ENCODE results near the gene ZBTB34.

The ZBTB34 gene

DNA sequence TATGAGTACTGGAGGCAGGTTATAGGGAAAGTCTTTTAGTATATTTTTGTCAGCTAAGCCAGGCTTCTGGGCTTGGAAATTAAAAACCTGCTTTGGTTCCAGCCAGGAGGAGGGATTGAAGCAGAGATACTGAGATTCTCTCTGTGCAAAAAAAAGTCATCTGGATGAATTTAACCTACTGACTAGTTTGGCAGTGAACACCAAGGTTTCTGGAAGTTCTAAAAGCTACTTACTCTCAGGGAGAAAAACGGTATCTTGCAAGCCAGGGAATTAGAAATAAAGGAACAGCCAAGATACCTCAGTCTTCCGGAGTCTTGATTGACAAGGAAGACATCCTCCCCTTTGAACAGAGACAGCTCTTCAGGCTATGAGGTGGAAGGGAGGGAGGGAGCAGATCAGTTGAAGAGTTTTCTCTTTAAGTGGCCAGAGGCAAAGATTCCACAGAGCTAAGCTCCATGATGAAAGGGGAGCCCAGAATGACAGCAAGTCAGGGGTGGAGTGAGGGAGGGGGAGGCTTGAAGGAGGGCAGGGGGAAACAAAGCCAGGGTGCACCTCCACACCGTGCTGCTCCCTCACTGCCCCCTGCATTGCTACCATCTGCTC is 8.3 kb upstream of the ZBTB34 start:
- TF ChIP-seq, protein P1, sequence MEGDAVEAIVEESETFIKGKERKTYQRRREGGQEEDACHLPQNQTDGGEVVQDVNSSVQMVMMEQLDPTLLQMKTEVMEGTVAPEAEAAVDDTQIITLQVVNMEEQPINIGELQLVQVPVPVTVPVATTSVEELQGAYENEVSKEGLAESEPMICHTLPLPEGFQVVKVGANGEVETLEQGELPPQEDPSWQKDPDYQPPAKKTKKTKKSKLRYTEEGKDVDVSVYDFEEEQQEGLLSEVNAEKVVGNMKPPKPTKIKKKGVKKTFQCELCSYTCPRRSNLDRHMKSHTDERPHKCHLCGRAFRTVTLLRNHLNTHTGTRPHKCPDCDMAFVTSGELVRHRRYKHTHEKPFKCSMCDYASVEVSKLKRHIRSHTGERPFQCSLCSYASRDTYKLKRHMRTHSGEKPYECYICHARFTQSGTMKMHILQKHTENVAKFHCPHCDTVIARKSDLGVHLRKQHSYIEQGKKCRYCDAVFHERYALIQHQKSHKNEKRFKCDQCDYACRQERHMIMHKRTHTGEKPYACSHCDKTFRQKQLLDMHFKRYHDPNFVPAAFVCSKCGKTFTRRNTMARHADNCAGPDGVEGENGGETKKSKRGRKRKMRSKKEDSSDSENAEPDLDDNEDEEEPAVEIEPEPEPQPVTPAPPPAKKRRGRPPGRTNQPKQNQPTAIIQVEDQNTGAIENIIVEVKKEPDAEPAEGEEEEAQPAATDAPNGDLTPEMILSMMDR (IDR thresholded peaks at IDR 0.05; ENCODE audit: control insufficient read depth, insufficient read depth, low read depth, low read length, missing control alignments), result no peak
- DNase-seq (ENCODE audit: low read depth), result no peak
- H3K4me3 ChIP-seq (ENCODE audit: control insufficient read depth, low read depth, low read length), result no peak overlapping the region

DNA sequence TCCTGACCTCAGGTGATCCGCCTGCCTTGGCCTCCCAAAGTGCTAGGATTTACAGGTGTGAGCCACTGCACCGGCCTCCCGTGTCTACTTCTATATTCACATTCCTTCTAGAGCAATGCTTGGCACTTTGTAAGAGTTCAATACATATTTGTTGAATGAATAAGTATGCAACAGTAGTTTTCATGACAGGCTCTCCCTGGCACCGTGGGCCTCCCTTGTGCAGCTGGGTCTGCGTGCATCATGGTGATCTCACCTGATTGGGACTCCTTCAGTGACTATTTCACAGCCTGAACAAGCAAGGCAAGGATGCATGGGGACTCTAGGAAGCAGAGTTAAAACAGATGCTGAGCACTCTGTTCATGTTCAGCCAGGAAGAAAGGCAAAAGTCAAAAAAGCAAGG is 6.8 kb upstream of the ZBTB34 start:
- DNase-seq (ENCODE audit: low read depth), result no peak
- no peak overlapping the region for H3K4me3 ChIP-seq (ENCODE audit: control insufficient read depth, low read depth, low read length)
- TF ChIP-seq, protein P1 (IDR thresholded peaks at IDR 0.05; ENCODE audit: control insufficient read depth, insufficient read depth, low read depth, low read length, missing control alignments), result no peak

DNA sequence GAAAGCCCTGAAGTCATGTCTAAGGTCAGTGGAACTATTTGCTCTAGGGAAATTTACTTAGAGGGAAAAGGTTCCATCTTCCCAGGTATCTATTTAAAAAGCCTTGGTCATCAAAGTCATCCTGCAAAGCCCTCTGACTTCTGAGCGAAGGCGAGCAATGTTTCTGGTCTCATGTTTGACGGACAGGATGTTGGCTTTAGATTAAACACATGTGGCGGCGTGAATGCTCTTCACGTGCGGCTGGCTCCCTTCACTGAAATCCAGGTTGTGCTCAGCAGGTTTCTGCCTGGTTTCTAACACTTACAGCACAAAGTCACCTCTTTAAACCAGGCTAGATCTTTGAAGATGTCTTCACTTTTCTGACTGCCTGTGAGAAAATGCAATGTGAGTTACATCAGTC is 5.7 kb upstream of the ZBTB34 start:
- TF ChIP-seq, protein P1 (IDR thresholded peaks at IDR 0.05; ENCODE audit: control insufficient read depth, insufficient read depth, low read depth, low read length, missing control alignments), result no peak
- H3K4me3 ChIP-seq (ENCODE audit: control insufficient read depth, low read depth, low read length), result no peak overlapping the region
- no peak for DNase-seq (ENCODE audit: low read depth)

DNA sequence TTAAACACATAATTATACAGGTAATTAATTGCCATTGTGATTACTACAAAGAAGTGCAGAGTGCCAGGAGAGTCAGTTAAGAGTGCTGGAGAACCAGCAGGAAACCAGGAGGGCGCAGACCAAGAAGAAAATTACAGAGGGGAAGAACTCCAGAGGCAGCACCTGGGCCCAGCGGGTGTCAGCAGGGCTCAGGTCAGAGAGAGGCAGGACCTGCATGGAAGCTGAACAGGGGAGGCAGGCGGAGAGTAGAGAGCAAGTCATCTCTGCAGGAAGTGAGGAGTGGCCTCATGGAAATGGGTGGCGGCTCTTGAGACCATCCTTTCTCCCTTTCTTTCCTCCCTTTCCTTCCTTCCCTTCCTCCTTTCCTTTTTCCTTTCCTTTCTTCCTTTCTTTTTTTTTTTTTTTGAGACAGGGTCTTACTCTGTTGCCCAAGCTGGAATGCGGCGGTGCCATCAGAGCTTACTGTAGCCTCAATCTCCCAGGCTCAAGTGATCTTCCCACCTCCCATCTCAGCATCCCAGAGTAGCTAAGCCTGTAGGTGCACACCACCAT is 4.0 kb upstream of the ZBTB34 start:
- no peak for DNase-seq (ENCODE audit: low read depth)
- H3K4me3 ChIP-seq (ENCODE audit: control insufficient read depth, low read depth, low read length), result no peak overlapping the region
- TF ChIP-seq, protein P1 (IDR thresholded peaks at IDR 0.05; ENCODE audit: control insufficient read depth, insufficient read depth, low read depth, low read length, missing control alignments), result no peak

DNA sequence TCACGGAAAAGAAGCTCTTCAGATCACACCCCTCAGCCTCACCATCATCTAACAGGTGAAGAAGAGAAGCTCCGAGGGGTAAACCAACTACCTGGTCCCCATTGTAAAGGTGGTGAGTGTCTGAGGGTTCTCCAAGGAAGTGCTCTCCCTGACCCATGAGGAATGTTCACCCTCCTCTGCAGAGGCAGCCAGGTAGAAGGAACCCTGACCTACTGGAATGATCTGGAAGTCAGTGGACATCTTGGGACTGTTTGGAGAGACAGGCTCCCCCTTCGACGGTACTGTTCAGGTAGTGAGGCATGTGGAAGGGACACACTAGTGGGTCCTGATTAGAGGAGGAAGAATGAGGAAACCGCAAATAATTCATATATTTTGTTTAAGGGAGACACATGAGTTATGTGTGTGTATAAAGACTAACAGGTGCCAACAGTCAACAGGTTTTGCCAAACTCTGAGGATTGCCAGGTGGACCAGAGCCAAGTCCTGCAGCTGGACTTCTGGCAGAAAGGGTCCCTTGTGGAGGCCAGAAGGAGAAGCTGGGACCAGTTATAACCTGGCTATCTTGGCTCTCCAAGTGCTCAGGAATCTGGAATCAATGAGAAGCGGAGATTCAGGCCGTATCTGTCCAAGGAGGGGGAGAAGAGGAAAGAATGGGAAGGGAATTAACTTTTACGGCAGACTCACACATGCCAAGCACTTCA is 3.0 kb upstream of the ZBTB34 start:
- TF ChIP-seq, protein P1 (IDR thresholded peaks at IDR 0.05; ENCODE audit: control insufficient read depth, insufficient read depth, low read depth, low read length, missing control alignments), result no peak
- H3K4me3 ChIP-seq (ENCODE audit: control insufficient read depth, low read depth, low read length), result no peak overlapping the region
- DNase-seq (ENCODE audit: low read depth), result no peak

DNA sequence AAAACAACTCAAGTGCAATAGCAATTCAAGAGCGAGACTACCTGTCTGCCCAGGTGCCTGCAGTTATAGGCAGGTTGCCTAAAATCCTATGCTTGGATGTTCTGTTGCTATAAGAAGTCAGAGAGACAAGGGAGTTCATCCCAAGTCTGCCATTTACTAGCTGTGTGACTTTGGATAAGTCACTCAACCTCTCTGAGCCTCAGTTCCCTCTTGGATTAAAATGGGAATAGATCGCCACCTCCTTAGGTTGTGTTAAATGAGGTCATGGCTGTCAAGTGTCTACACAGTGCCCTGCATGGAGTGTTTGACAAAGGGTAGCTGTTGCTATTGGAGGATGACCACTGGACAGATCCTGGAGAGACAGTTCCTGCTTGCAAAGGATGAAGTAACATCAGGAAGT is 1.3 kb upstream of the ZBTB34 start:
- DNase-seq (ENCODE audit: low read depth), result no peak
- TF ChIP-seq, protein P1 (IDR thresholded peaks at IDR 0.05; ENCODE audit: control insufficient read depth, insufficient read depth, low read depth, low read length, missing control alignments), result no peak
- no peak overlapping the region for H3K4me3 ChIP-seq (ENCODE audit: control insufficient read depth, low read depth, low read length)

Measured in AG09309 (cell line).